Body of pancreas (tissue), 4 donors: ENCODE data around the gene BLM. TPM values are rescaled to one million over a fixed set of nuclear protein-coding genes. Genes with fewer than 3 reads are reported as not detected.

Experiments
- ATAC-seq: fragments of 150-250 bp; one replicate; pipeline ENCODE4 v1.9.1; 2016
- DNase-seq, 4 donors: peaks; one replicate each; pipeline ENCODE4 v3.0.0-alpha.2; 2019
- H3K27ac ChIP-seq, 4 donors: fragments of 200-600 bp; sonication (generic); 1 replicate in 3 of 4; 2 replicates in 1 of 4; pipeline versions ENCODE4 v1.5.1 to v1.6.1; 2016 to 2019; ENCODE audit warnings: mild to moderate bottlenecking in 1 of 4, mixed read lengths in 1 of 4, moderate library complexity in 1 of 4
- H3K27me3 ChIP-seq, 2 donors: fragments of 200-600 bp; sonication (generic); one replicate each; pipeline ENCODE4 v1.6.0; 2016; ENCODE audit warnings: mild to moderate bottlenecking in 1 of 2
- H3K36me3 ChIP-seq, 2 donors: fragments of 200-600 bp; sonication (generic); replicated peaks in 1 of 2; 2 replicates each; pipeline ENCODE4 v1.5.1; 2016; ENCODE audit warnings: low read depth in 2 of 2; ENCODE audit not compliant: insufficient read depth in 1 of 2
- H3K4me1 ChIP-seq: fragments of 200-600 bp; sonication (generic); one replicate; pipeline ENCODE4 v1.6.0; 2016
- H3K4me3 ChIP-seq, 2 donors: fragments of 200-600 bp; sonication (generic); 1 replicate in 1 of 2; 2 replicates in 1 of 2; pipeline ENCODE4 v1.5.1; 2016 to 2019
- H3K9me3 ChIP-seq, 3 donors: fragments of 200-600 bp; sonication (generic); 1 replicate in 2 of 3; 2 replicates in 1 of 3; pipeline ENCODE4 v1.5.1; 2016
- CTCF ChIP-seq, 7 experiments: fragments of 450-650 bp in 4 of 7; fragments of 200-600 bp in 3 of 7; sonication (generic) in 3 of 7; IDR thresholded peaks; one replicate each; pipeline ENCODE4 v1.5.1; 2016 to 2019; ENCODE audit warnings: antibody characterized with exemption in 7 of 7
- POLR2A ChIP-seq, 3 donors: fragments of 450-650 bp; IDR thresholded peaks; one replicate each; pipeline ENCODE4 v1.6.1; 2016; ENCODE audit warnings: antibody characterized with exemption in 3 of 3, mild to moderate bottlenecking in 2 of 3
- WGBS, 2 donors: methylation state at CpG; one replicate each; pipeline ENCODE4 v1.1.5; 2017; 5-methylcytosine and 5-hydroxymethylcytosine counted together
- intact Hi-C: fragments of 100-400 bp; cut with DNase I; formaldehyde crosslinking; loops from one replicate; pipeline ENCODE4 v1.15.1; 2023
- total RNA-seq, 2 donors: library from RNA; depleted of rRNA; stranded (reverse); fragments of >200 nt; gene quantifications; one replicate each; pipeline ENCODE4 v1.1.0, GENCODE V29; 2016

BLM gene
- total RNA-seq, 2 donors from 2014 or later, result 0.26 to 1.3 TPM

GRCh38 chr15:90681056-90681455 lies 36.1 kb upstream of the BLM start:
- TF ChIP-seq CTCF (IDR thresholded peaks at IDR 0.05) (no peak), POLR2A (IDR thresholded peaks at IDR 0.05) (no peak)
- ATAC-seq, result no peak
- H3K4me3 ChIP-seq, result no peak overlapping the region
- no peaks in the 10 kb centered on the region for H3K4me1 ChIP-seq
- H3K9me3 ChIP-seq, result no peaks in the 10 kb centered on the region
- 44 to 91% methylated on average over 1 of the region's 1 CpG for WGBS, 2 donors
- intact Hi-C loops, result no loop called here
- no peaks in the 10 kb centered on the region for H3K36me3 ChIP-seq
- H3K27me3 ChIP-seq, result no peaks in the 10 kb centered on the region
- peak overlapping the region in 1 of 4 donors; percentile 46 for H3K27ac ChIP-seq
- DNase-seq, result no peak

GRCh38 chr15:90681480-90681879 lies 35.7 kb upstream of the BLM start:
- peak; percentile 27 for ATAC-seq
- Histone ChIP-seq H3K27me3 (no peaks in the 10 kb centered on the region), H3K9me3 (no peaks in the 10 kb centered on the region), H3K4me1 (no peaks in the 10 kb centered on the region), H3K27ac (peak overlapping the region in 1 of 4 donors; percentile 46), H3K4me3 (no peak overlapping the region), H3K36me3 (no peaks in the 10 kb centered on the region)
- DNase-seq, result peak in 1 of 4 donors; percentile 27
- TF ChIP-seq CTCF (IDR thresholded peaks at IDR 0.05) (no peak), POLR2A (IDR thresholded peaks at IDR 0.05) (no peak)
- intact Hi-C loops, result no loop called here
- WGBS, 2 donors, result 84 to 87% methylated on average over 9 of the region's 9 CpGs

- Histone ChIP-seq H3K4me1 (no peaks in the 10 kb centered on the region), H3K36me3 (no peaks in the 10 kb centered on the region), H3K27me3 (no peaks in the 10 kb centered on the region), H3K9me3 (no peaks in the 10 kb centered on the region), H3K27ac (no peak overlapping the region), H3K4me3 (no peak overlapping the region)
- 75 to 81% methylated on average over 5 to 10 of the region's 10 CpGs for WGBS, 2 donors
- ATAC-seq (no peak), DNase-seq (no peak)
- TF ChIP-seq CTCF (IDR thresholded peaks at IDR 0.05) (no peak), POLR2A (IDR thresholded peaks at IDR 0.05) (no peak)
- intact Hi-C loops, result no loop called here
Observed at GRCh38 chr15:90683371-90683770, 33.8 kb upstream of the BLM start.

GRCh38 chr15:90683876-90684275 lies 33.3 kb upstream of the BLM start:
- 85 to 86% methylated on average over 4 of the region's 4 CpGs for WGBS, 2 donors
- ATAC-seq, result no peak
- intact Hi-C loops, result no loop called here

More at GRCh38 chr15:90683876-90684275, 33.3 kb upstream of the BLM start:
- Histone ChIP-seq H3K9me3 (no peaks in the 10 kb centered on the region), H3K27me3 (no peaks in the 10 kb centered on the region), H3K36me3 (no peaks in the 10 kb centered on the region), H3K4me3 (no peak overlapping the region), H3K4me1 (no peaks in the 10 kb centered on the region), H3K27ac (no peak overlapping the region)
- no peak for TF ChIP-seq POLR2A (IDR thresholded peaks at IDR 0.05)
- TF ChIP-seq CTCF (IDR thresholded peaks at IDR 0.05), result no peak
- no peak for DNase-seq
